IMR-90 (cell line): ENCODE measurements around the gene ACACB. TPM values are rescaled to one million over a fixed set of nuclear protein-coding genes. Genes with fewer than 3 reads are reported as not detected.

Source experiments
- ATAC-seq: fragments of 200-7000 bp; cut with Tn5 transposase; 2 replicates; pipeline ENCODE4 v1.9.1; 2020; ENCODE audit warnings: low read depth, mild to moderate bottlenecking, moderate library complexity
- BruUV-seq: library from RNA; stranded (reverse); fragments of 400-500 nt; replicated peaks from 2 replicates; lab custom pipeline; 2021; lab: Mats Ljungman, UMichigan
- CTCF ChIA-PET: fragments of 300-600 bp; formaldehyde crosslinking; extraction: SDS; loops from one replicate; lab custom pipeline; 2021; ENCODE audit warnings: antibody characterized with exemption; lab: Yijun Ruan, JAX
- POLR2A ChIA-PET: fragments of 300-600 bp; sonication (Branson Sonifier 250); formaldehyde crosslinking; loops from one replicate; lab custom pipeline; 2022; ENCODE audit warnings: antibody characterized with exemption; ENCODE audit not compliant: unreplicated experiment; lab: Charles Lee
- DNase-seq: peaks from one replicate; pipeline ENCODE4 v3.0.0; 2013
- H2AFZ ChIP-seq: replicated peaks from 2 replicates; pipeline ENCODE3; 2013; ENCODE audit warnings: low read length, mild to moderate bottlenecking; ENCODE audit not compliant: poor library complexity
- H2AK5ac ChIP-seq: 2 replicates; pipeline ENCODE4 v1.6.1; 2013; ENCODE audit warnings: low read depth, low read length, inconsistent platforms
- H2AK9ac ChIP-seq: replicated peaks from 2 replicates; pipeline ENCODE3; 2013; ENCODE audit warnings: mild to moderate bottlenecking, low read depth, low read length, moderate library complexity; ENCODE audit not compliant: poor library complexity
- H2BK120ac ChIP-seq: 2 replicates; pipeline ENCODE4 v1.6.1; 2013; ENCODE audit warnings: low read depth, low read length, inconsistent platforms
- H2BK15ac ChIP-seq: 3 replicates; pipeline ENCODE4 v1.6.1; 2013; ENCODE audit warnings: low read depth, low read length, inconsistent platforms
- H2BK20ac ChIP-seq: 2 replicates; pipeline ENCODE4 v1.6.1; 2013; ENCODE audit warnings: low read depth, mild to moderate bottlenecking, inconsistent platforms, low read length, moderate library complexity
- H2BK5ac ChIP-seq: 2 replicates; pipeline ENCODE4 v1.6.1; 2013; ENCODE audit warnings: mild to moderate bottlenecking, low read depth, low read length, inconsistent platforms; ENCODE audit not compliant: poor library complexity, severe bottlenecking
- H3K14ac ChIP-seq: replicated peaks from 2 replicates; pipeline ENCODE4 v1.6.1; 2013; ENCODE audit warnings: low read depth, low read length, inconsistent platforms
- H3K18ac ChIP-seq: 2 replicates; pipeline ENCODE4 v1.6.1; 2013; ENCODE audit warnings: low read depth, low read length, control low read depth
- H3K23ac ChIP-seq: 2 replicates; pipeline ENCODE4 v1.6.1; 2013; ENCODE audit warnings: low read depth, low read length, inconsistent platforms
- H3K27ac ChIP-seq: 2 replicates; pipeline ENCODE4 v1.5.1; 2013; ENCODE audit warnings: mild to moderate bottlenecking, control low read depth, low read length; ENCODE audit not compliant: insufficient read depth
- H3K27me3 ChIP-seq: 2 replicates; pipeline ENCODE4 v1.6.1; 2013; ENCODE audit warnings: low read length; ENCODE audit not compliant: control insufficient read depth, insufficient read depth
- H3K36me3 ChIP-seq: 2 replicates; pipeline ENCODE4 v1.6.1; 2013; ENCODE audit warnings: low read length, mixed read lengths; ENCODE audit not compliant: control insufficient read depth, insufficient read depth
- H3K4ac ChIP-seq: 2 replicates; pipeline ENCODE4 v1.6.1; 2013; ENCODE audit warnings: low read depth, low read length, inconsistent platforms
- H3K4me1 ChIP-seq: 2 replicates; pipeline ENCODE4 v1.6.1; 2013; ENCODE audit warnings: low read length, mixed read lengths; ENCODE audit not compliant: control insufficient read depth, insufficient read depth
- H3K4me2 ChIP-seq: 2 replicates; pipeline ENCODE4 v1.6.1; 2013; ENCODE audit warnings: low read depth, mild to moderate bottlenecking, control low read depth, low read length, moderate library complexity
- H3K4me3 ChIP-seq: 2 replicates; pipeline ENCODE4 v1.5.1; 2013; ENCODE audit warnings: low read depth, mild to moderate bottlenecking, control low read depth, low read length, moderate library complexity; ENCODE audit not compliant: insufficient read depth
- H3K56ac ChIP-seq: 2 replicates; pipeline ENCODE4 v1.6.1; 2013; ENCODE audit warnings: low read length, inconsistent platforms; ENCODE audit not compliant: insufficient read depth; ENCODE audit errors: extremely low read depth
- H3K79me1 ChIP-seq, 2 experiments: 2 replicates each; pipeline ENCODE4 v1.6.1; 2013; ENCODE audit warnings: low read length in 2 of 2, inconsistent platforms in 1 of 2, low read depth in 1 of 2
- H3K9ac ChIP-seq: 2 replicates; pipeline ENCODE4 v1.6.1; 2013; ENCODE audit warnings: low read depth, low read length, control low read depth
- H3K9me1 ChIP-seq: 2 replicates; pipeline ENCODE4 v1.6.1; 2013; ENCODE audit warnings: low read length, inconsistent platforms; ENCODE audit not compliant: insufficient read depth
- H3K9me3 ChIP-seq: 2 replicates; pipeline ENCODE4 v1.6.1; 2013; ENCODE audit warnings: low read length; ENCODE audit not compliant: control insufficient read depth, insufficient read depth
- H4K20me1 ChIP-seq: 2 replicates; pipeline ENCODE4 v1.6.1; 2013; ENCODE audit warnings: low read length, inconsistent platforms; ENCODE audit not compliant: insufficient read depth
- H4K5ac ChIP-seq: 2 replicates; pipeline ENCODE4 v1.6.1; 2013; ENCODE audit warnings: mild to moderate bottlenecking, low read depth, low read length, control low read depth
- H4K8ac ChIP-seq, 2 experiments: 2 replicates each; pipeline ENCODE4 v1.6.1; 2013; ENCODE audit warnings: low read depth in 2 of 2, low read length in 2 of 2, control low read depth in 1 of 2, inconsistent platforms in 1 of 2
- H4K91ac ChIP-seq: 2 replicates; pipeline ENCODE4 v1.6.1; 2013; ENCODE audit warnings: low read depth, low read length, inconsistent platforms; ENCODE audit not compliant: insufficient read depth
- CEBPB ChIP-seq: IDR thresholded peaks from 2 replicates; pipeline ENCODE4 v1.6.1; 2012; ENCODE audit warnings: low read depth, low read length, improper control_type of control experiment
- WGBS, 2 experiments: methylation state at CpG; one replicate each; pipeline versions ENCODE4 v1.1.5 to v1.1.7; 2013; ENCODE audit warnings: missing lambda C conversion rate in 2 of 2; ENCODE audit not compliant: insufficient read length in 1 of 2; ENCODE audit errors: extremely low coverage in 2 of 2; 5-methylcytosine and 5-hydroxymethylcytosine counted together
- dilution Hi-C: fragments of 300-500 bp; cut with HindIII; formaldehyde crosslinking; loops from one replicate; pipeline ENCODE4 v1.14.3; 2018; ENCODE audit warnings: low sequenced_read_pairs; ENCODE audit not compliant: unreplicated experiment
- in situ Hi-C: fragments of 300-500 bp; cut with MboI; formaldehyde crosslinking; loops from 3 replicates; pipeline ENCODE4 v1.14.3; 2019; ENCODE audit warnings: low sequenced_read_pairs, inconsistent platforms, mixed read lengths
- intact Hi-C: fragments of 100-400 bp; cut with micrococcal nuclease; formaldehyde crosslinking; loops from 2 replicates; pipeline ENCODE4 v1.10.0; 2022
- polyA plus RNA-seq, 3 experiments: library from polyadenylated mRNA; depleted of rRNA; stranded (reverse); fragments of >200 nt; gene quantifications; 2 replicates each; pipeline ENCODE4 v1.2.3, GENCODE V29; 2012; ENCODE audit warnings: low replicate concordance in 1 of 3
- total RNA-seq: library from RNA; depleted of rRNA; stranded (reverse); fragments of >200 nt; gene quantifications from 2 replicates; pipeline ENCODE4 v1.2.3, GENCODE V29; 2012
- TF ChIP-seq, protein P1 (sequence below): fragments of 150-350 bp; IDR thresholded peaks from 2 replicates; pipeline ENCODE4 v1.6.1; 2016; ENCODE audit warnings: low read depth, mild to moderate bottlenecking, low read length, moderate library complexity, borderline replicate concordance

The ACACB gene
- total and polyA plus RNA-seq, 2 of the 4 experiments (the other 2 are of a cell fraction) = 2.0 to 2.1 TPM

- Histone ChIP-seq H4K5ac (no peak overlapping the region), H3K23ac (no peak overlapping the region), H4K91ac (no peak overlapping the region), H4K8ac (no peak overlapping the region), H3K9me1 (peaks cover 4% of the 10 kb centered on the region; the same call in 1 of the 2 replicates), H2BK120ac (no peak overlapping the region), H3K9ac (no peak overlapping the region), H3K4ac (no peak overlapping the region), H3K4me3 (no peak overlapping the region), H3K27ac (no peak overlapping the region), H3K56ac (no peak overlapping the region), H3K36me3 (no peaks in the 10 kb centered on the region), H2AK5ac (no peak overlapping the region), H2AK9ac (no peak overlapping the region), H3K27me3 (no peaks in the 10 kb centered on the region), H3K4me2 (no peak overlapping the region), H2BK15ac (no peak overlapping the region), H3K14ac (no peak overlapping the region), H4K20me1 (no peaks in the 10 kb centered on the region), H2BK5ac (no peak overlapping the region), H3K79me1 (no peaks in the 10 kb centered on the region), H3K18ac (no peak overlapping the region), H2BK20ac (no peak overlapping the region), H2AFZ (no peak overlapping the region), H3K9me3 (no peaks in the 10 kb centered on the region), H3K4me1 (peaks cover 4% of the 10 kb centered on the region; the same call in 1 of the 2 replicates)
- in situ Hi-C loops (no loop called here), dilution Hi-C loops (no loop called here), intact Hi-C loops (no loop called here)
- DNase-seq = peak; percentile 64
- TF ChIP-seq CEBPB = peak; percentile 88
- TF ChIP-seq, protein P1, sequence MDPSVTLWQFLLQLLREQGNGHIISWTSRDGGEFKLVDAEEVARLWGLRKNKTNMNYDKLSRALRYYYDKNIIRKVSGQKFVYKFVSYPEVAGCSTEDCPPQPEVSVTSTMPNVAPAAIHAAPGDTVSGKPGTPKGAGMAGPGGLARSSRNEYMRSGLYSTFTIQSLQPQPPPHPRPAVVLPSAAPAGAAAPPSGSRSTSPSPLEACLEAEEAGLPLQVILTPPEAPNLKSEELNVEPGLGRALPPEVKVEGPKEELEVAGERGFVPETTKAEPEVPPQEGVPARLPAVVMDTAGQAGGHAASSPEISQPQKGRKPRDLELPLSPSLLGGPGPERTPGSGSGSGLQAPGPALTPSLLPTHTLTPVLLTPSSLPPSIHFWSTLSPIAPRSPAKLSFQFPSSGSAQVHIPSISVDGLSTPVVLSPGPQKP = no peak
- ChIA-PET CTCF (no interaction called here), POLR2A (no interaction called here)
- peak; percentile 65 for ATAC-seq
- WGBS, 2 experiments = no CpG with 5 or more reads among the region's 3 CpGs
- no TSS peak for BruUV-seq
Observed at GRCh38 chr12:109192358-109192757, 76.0 kb downstream of the ACACB start.
